Osteoblast (primary cell): ENCODE measurements around the gene CPED1. TPM values are rescaled to one million over a fixed set of nuclear protein-coding genes. Genes with fewer than 3 reads are reported as not detected.
A peak's percentile ranks its signal among the peaks of the same experiment; 100 is the strongest.

Source experiments
- DNase-seq: peaks from one replicate; pipeline ENCODE4 v3.0.0; 2011; ENCODE audit warnings: low spot score, mixed read lengths; ENCODE audit not compliant: insufficient read length; ENCODE audit errors: missing footprints
- H2AFZ ChIP-seq: 2 replicates; pipeline ENCODE4 v1.6.0; 2011; ENCODE audit warnings: mild to moderate bottlenecking, low read length
- H3K27ac ChIP-seq: 2 replicates; pipeline ENCODE4 v1.5.1; 2011; ENCODE audit warnings: mild to moderate bottlenecking, low read depth, low read length, moderate library complexity
- H3K27me3 ChIP-seq: 2 replicates; pipeline ENCODE4 v1.6.0; 2012; ENCODE audit warnings: mild to moderate bottlenecking, control low read depth, inconsistent platforms, low read length, moderate library complexity; ENCODE audit not compliant: insufficient read depth
- H3K36me3 ChIP-seq: 2 replicates; pipeline ENCODE4 v1.5.1; 2011; ENCODE audit warnings: mild to moderate bottlenecking, low read length, control low read depth, moderate library complexity; ENCODE audit not compliant: insufficient read depth
- H3K4me1 ChIP-seq: 2 replicates; pipeline ENCODE4 v1.5.1; 2011; ENCODE audit warnings: mild to moderate bottlenecking, low read length, control low read depth, moderate library complexity; ENCODE audit not compliant: insufficient read depth
- H3K4me2 ChIP-seq: 2 replicates; pipeline ENCODE4 v1.6.0; 2011; ENCODE audit warnings: mild to moderate bottlenecking, low read length; ENCODE audit not compliant: insufficient read depth
- H3K4me3 ChIP-seq: fragments of 200-600 bp; sonication (generic); 3 replicates; pipeline ENCODE4 v1.5.1; 2012; ENCODE audit warnings: mild to moderate bottlenecking, low read length, inconsistent platforms; ENCODE audit not compliant: insufficient read depth
- H3K79me2 ChIP-seq: 2 replicates; pipeline ENCODE4 v1.6.0; 2012; ENCODE audit warnings: mild to moderate bottlenecking, low read length, control low read depth, inconsistent platforms; ENCODE audit not compliant: insufficient read depth
- H3K9me3 ChIP-seq: 2 replicates; pipeline ENCODE4 v1.5.1; 2011; ENCODE audit warnings: low read depth, low read length, control low read depth
- H4K20me1 ChIP-seq: 2 replicates; pipeline ENCODE4 v1.6.0; 2012; ENCODE audit warnings: mild to moderate bottlenecking, low read length, control low read depth; ENCODE audit not compliant: insufficient read depth
- total RNA-seq: library from RNA; depleted of rRNA; stranded (reverse); fragments of >200 nt; gene quantifications from 2 replicates; pipeline ENCODE4 v1.2.3, GENCODE V29; 2012
- TF ChIP-seq, protein P1 (sequence below): IDR thresholded peaks from 2 replicates; pipeline ENCODE4 v1.5.1; 2011; ENCODE audit warnings: mild to moderate bottlenecking, low read depth, low read length, moderate library complexity; ENCODE audit errors: extremely low read depth

The CPED1 gene
- total RNA-seq, 1 donor: 30.8 TPM

GRCh38 chr7:121329191-121330052 lies 340.9 kb downstream of the CPED1 start:
- H3K4me1 ChIP-seq: peaks cover 17% of the 10 kb centered on the region
- no peaks in the 10 kb centered on the region for H3K36me3 ChIP-seq
- peaks cover 39% of the 10 kb centered on the region for H3K27me3 ChIP-seq
- TF ChIP-seq, protein P1, sequence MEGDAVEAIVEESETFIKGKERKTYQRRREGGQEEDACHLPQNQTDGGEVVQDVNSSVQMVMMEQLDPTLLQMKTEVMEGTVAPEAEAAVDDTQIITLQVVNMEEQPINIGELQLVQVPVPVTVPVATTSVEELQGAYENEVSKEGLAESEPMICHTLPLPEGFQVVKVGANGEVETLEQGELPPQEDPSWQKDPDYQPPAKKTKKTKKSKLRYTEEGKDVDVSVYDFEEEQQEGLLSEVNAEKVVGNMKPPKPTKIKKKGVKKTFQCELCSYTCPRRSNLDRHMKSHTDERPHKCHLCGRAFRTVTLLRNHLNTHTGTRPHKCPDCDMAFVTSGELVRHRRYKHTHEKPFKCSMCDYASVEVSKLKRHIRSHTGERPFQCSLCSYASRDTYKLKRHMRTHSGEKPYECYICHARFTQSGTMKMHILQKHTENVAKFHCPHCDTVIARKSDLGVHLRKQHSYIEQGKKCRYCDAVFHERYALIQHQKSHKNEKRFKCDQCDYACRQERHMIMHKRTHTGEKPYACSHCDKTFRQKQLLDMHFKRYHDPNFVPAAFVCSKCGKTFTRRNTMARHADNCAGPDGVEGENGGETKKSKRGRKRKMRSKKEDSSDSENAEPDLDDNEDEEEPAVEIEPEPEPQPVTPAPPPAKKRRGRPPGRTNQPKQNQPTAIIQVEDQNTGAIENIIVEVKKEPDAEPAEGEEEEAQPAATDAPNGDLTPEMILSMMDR: no peak
- H4K20me1 ChIP-seq: no peaks in the 10 kb centered on the region
- H3K79me2 ChIP-seq: no peaks in the 10 kb centered on the region
- H3K4me2 ChIP-seq: peak overlapping the region; percentile 93
- no peaks in the 10 kb centered on the region for H3K9me3 ChIP-seq
- H2AFZ ChIP-seq: peak overlapping the region; percentile 89
- peak; percentile 76 for DNase-seq
- H3K27ac ChIP-seq: no peak overlapping the region
- H3K4me3 ChIP-seq: peak overlapping the region; percentile 73

DNA sequence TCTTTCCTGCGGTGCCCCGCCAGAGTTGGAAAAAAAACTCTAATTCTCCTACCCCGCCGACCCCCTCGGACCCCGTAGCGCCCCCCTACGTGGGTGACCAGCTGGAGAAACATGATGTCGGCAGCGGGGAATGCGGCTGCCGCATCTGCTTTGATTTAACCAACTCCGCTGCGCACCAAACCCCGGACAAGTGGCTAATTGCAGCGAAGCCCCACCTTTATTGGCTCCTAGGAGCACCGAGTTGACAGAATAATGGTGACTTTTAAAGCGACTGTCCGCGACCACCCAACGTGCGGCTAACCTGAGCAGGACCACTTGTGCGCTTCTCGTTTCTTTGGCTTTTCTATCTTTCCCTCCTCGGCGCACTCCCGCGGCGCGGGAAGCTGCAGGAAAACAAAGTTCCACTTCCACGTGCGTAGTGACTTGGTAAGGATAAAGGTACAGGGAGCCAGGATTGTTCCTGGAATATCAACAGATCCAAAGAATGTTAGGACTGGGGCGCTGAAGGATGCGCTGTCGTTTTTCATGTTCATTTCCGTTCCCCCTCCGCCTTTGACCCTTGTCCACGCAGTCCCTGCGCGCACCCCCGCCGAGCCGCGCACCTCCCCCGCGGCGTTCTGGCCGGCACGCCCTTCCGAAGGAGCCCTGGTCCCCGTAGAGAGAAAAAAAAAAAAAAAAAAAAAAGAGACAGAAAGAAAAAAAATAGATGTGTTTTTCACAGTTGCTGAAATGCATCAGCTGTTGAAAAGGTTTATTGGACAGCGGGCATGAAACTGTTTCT lies 341.7 kb downstream of the CPED1 start:
- H4K20me1 ChIP-seq: no peaks in the 10 kb centered on the region
- H3K4me2 ChIP-seq: peak overlapping the region; percentile 93
- TF ChIP-seq, protein P1: no peak
- no peak overlapping the region for H3K27ac ChIP-seq
- H3K79me2 ChIP-seq: no peaks in the 10 kb centered on the region
- peaks cover 17% of the 10 kb centered on the region for H3K4me1 ChIP-seq
- peak overlapping the region; percentile 73 for H3K4me3 ChIP-seq
- peaks cover 42% of the 10 kb centered on the region for H3K27me3 ChIP-seq
- no peaks in the 10 kb centered on the region for H3K36me3 ChIP-seq
- H3K9me3 ChIP-seq: no peaks in the 10 kb centered on the region
- H2AFZ ChIP-seq: peak overlapping the region; percentile 89
- DNase-seq: peak; percentile 57

DNA sequence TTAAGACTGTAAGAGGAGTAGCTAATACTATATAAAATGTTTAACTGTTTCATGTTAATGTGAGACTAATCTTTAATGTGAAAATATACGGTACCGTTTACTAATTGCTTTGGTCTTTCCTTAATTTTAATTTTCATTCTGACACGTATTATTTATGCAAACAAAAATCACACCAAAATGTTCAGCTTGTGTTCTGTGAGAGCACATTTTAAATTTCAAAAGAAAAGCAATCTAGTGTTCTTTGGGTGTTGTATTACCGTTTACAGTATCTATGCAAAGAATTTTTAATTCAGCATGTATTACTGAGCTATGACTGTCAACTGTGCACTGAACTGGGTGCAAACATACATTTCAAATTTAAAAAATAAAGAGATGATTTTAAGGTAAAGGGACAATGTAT lies 342.5 kb downstream of the CPED1 start:
- H4K20me1 ChIP-seq: no peaks in the 10 kb centered on the region
- TF ChIP-seq, protein P1: no peak
- H3K4me3 ChIP-seq: no peak overlapping the region
- no peak overlapping the region for H3K4me2 ChIP-seq
- H3K9me3 ChIP-seq: no peaks in the 10 kb centered on the region
- DNase-seq: no peak
- H2AFZ ChIP-seq: no peak overlapping the region
- H3K79me2 ChIP-seq: no peaks in the 10 kb centered on the region
- H3K27me3 ChIP-seq: peaks cover 42% of the 10 kb centered on the region
- peaks cover 17% of the 10 kb centered on the region for H3K4me1 ChIP-seq
- no peaks in the 10 kb centered on the region for H3K36me3 ChIP-seq
- H3K27ac ChIP-seq: no peak overlapping the region

GRCh38 chr7:121331574-121331973 lies 343.1 kb downstream of the CPED1 start:
- H3K4me2 ChIP-seq: no peak overlapping the region
- H4K20me1 ChIP-seq: no peaks in the 10 kb centered on the region
- H3K4me1 ChIP-seq: peaks cover 17% of the 10 kb centered on the region
- no peak for DNase-seq
- H3K79me2 ChIP-seq: no peaks in the 10 kb centered on the region
- H3K27me3 ChIP-seq: peaks cover 42% of the 10 kb centered on the region
- H3K36me3 ChIP-seq: no peaks in the 10 kb centered on the region
- no peak overlapping the region for H3K4me3 ChIP-seq
- H3K27ac ChIP-seq: no peak overlapping the region
- H2AFZ ChIP-seq: no peak overlapping the region
- TF ChIP-seq, protein P1: no peak
- no peaks in the 10 kb centered on the region for H3K9me3 ChIP-seq
